Duodenal mucosa (tissue), 2 donors: ENCODE results near the gene CASP6.

ENCODE experiments used
- H3K27ac ChIP-seq: one replicate; pipeline ENCODE4 v1.7.0; 2013; ENCODE audit warnings: low read depth, low read length
- H3K27me3 ChIP-seq, 2 donors: one replicate each; pipeline ENCODE4 v1.7.0; 2013; ENCODE audit warnings: low read length in 2 of 2, control low read depth in 1 of 2; ENCODE audit not compliant: insufficient read depth in 2 of 2, control insufficient read depth in 1 of 2
- H3K36me3 ChIP-seq, 2 donors: one replicate each; pipeline ENCODE4 v1.7.0; 2013; ENCODE audit warnings: low read length in 2 of 2, control low read depth in 1 of 2; ENCODE audit not compliant: insufficient read depth in 2 of 2, control insufficient read depth in 1 of 2
- H3K4me1 ChIP-seq, 2 donors: one replicate each; pipeline ENCODE4 v1.7.0; 2013; ENCODE audit warnings: low read length in 2 of 2, control low read depth in 1 of 2; ENCODE audit not compliant: insufficient read depth in 2 of 2, control insufficient read depth in 1 of 2
- H3K4me3 ChIP-seq, 2 donors: one replicate each; pipeline ENCODE4 v1.7.0; 2013; ENCODE audit warnings: low read length in 2 of 2, low read depth in 1 of 2
- H3K9ac ChIP-seq, 2 donors: one replicate each; pipeline ENCODE4 v1.7.0; 2013; ENCODE audit warnings: low read length in 2 of 2, low read depth in 1 of 2
- H3K9me3 ChIP-seq, 2 donors: one replicate each; pipeline ENCODE4 v1.7.0; 2013; ENCODE audit warnings: low read length in 2 of 2, control low read depth in 1 of 2; ENCODE audit not compliant: control insufficient read depth in 1 of 2

Gene CASP6

DNA sequence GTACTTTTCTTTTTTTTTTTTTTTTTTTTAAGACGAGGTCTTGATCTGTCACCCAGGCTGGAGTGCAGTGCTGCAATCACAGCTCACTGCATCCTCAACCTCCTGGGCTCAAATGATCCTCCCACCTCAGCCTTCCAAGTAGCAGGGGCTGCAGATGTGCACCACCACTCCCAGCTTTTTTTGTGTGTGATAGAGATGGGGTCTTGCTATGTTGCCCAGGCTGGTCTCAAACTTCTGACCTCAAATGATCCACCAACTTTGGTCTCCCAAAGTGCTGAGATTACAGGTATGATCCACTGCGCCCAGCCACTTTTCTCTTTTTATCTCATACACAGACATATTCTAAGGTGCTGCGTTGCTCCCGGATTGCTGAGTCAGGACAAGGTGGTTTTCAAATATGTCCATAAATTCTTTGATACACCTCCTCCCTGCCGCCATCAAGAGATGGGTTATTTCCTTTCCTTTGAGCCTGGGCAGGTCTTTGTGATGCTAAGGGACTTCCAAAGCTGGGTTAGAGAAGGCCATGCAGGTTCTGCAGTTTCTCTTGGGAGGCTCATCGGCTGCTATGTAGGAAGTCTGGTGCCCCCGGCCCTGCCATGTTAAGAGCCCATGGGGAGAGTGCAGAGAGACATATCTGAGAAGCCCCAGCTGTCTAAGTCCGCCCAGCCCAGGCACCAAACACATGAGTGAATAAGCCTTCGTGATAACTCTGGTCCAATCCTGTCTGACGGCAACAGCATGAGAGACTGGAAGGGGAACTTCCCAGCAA lies 35.0 kb upstream of the CASP6 start:
- H3K9me3 ChIP-seq, result no peaks in the 10 kb centered on the region
- H3K4me3 ChIP-seq, result no peak overlapping the region
- peaks cover 7 to 10% of the 10 kb centered on the region in 2 donors for H3K4me1 ChIP-seq
- H3K9ac ChIP-seq, result no peak overlapping the region
- no peaks in the 10 kb centered on the region for H3K27me3 ChIP-seq
- no peaks in the 10 kb centered on the region for H3K36me3 ChIP-seq
- H3K27ac ChIP-seq, result no peak overlapping the region

DNA sequence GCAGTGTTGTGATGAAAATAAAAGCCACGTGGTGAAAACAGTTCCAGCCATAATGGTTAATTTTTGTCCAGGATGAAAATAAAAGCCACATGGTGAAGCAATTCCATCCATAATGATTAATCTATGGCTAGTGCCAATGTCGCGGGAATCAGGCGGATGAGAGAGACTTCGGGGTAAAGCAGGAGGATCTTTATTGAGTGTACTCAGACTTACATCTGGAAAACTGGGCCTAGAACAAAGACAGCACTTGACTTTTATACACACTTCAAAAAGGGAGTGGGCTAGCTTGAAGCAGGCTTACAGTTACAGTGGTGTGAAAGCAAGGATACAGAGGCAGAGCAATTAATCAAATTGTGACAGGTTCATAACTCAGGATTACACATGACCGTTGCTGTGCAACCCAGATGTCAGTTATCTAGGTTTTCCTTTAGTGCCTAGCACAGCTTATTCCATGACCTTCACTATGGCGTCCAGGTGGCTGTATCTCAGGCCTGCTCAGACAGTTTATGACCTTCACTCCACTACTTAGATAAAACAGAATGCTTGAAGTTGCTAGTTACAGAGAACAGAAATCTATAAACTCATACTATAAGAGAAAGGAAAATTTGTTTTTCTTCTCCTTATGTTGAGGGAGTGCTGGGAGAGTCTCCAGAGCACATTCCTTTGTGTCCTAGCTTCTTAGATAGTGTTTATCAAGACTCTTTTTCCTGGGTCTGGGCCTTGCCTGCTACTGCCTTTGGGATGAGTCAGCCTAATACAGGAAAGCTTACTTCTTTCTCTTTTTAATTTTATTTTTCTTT lies 32.5 kb upstream of the CASP6 start:
- Histone ChIP-seq H3K27ac (no peak overlapping the region), H3K36me3 (no peaks in the 10 kb centered on the region), H3K4me3 (peak overlapping the region in 1 of 2 donors; percentile 41), H3K9me3 (no peaks in the 10 kb centered on the region), H3K27me3 (no peaks in the 10 kb centered on the region), H3K4me1 (peaks cover 7 to 10% of the 10 kb centered on the region in 2 donors), H3K9ac (no peak overlapping the region)

DNA sequence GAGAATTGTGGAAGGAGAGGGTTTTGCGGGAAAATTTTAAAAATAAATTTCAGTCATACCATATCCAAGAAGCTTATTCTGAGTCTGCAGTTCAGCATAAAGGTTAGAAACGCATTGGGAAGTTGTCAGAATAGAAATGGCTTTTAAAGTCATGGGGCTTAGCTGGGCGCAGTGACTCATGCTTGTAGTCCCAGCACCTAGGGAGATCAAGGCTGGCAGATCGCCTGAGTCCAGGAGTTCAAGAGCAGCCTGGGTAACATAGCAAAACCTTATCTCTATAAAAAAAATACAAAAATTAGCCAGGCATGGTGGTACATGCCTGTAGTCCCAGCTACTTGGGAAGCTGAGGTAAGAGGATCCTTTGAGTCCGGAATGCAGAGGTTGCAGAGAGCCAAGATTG lies 30.5 kb upstream of the CASP6 start:
- Histone ChIP-seq H3K4me1 (peaks cover 14 to 17% of the 10 kb centered on the region in 2 donors), H3K9me3 (no peaks in the 10 kb centered on the region), H3K27me3 (no peaks in the 10 kb centered on the region), H3K9ac (no peak overlapping the region), H3K36me3 (no peaks in the 10 kb centered on the region), H3K27ac (no peak overlapping the region), H3K4me3 (no peak overlapping the region)

DNA sequence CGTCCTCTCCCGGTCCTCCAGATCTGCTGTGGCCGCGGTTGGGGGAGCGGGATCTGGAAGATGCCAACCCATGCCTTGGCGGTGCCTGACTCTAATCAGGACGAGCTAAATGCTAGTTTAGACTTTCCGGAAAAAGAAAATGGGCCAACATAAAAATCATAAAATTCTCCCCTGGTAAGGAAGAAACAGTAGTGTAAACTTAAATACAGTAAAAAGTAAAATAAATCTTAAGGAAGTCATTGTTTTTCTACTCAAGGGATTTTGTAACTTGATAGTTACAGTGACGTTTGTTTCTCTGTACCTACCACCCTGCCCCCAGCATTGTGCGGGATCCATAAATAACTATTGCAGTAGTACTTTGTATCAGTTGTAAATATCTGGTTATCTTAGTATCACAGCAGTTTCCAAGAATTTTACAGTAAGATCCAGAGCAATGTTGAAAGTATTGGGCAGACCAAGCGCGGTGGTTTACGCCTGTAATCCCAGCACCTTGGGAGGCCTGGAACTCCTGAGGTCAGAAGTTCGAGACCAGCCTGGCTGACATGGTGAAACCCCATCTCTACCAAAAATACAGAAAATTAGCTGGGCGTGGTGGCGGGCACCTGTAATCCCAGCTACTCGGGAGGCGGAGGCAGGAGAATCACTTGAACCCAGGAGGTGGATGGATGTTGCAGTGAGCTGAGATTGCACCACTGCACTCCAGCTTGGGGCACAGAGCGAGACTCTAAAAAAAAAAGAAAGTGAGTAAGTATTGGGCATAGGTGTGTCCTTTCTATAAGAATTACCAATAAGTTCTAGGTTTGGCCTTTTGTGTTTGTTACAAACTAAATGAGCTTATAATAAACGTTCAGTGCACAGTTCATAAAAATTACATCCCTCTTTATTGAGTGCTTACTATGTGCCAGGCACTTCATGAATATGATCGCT lies 27.6 kb upstream of the CASP6 start:
- Histone ChIP-seq H3K9me3 (no peaks in the 10 kb centered on the region), H3K4me1 (peaks cover 10 to 15% of the 10 kb centered on the region in 2 donors), H3K27me3 (no peaks in the 10 kb centered on the region), H3K4me3 (peak overlapping the region; percentile 89 to 91), H3K9ac (peak overlapping the region; percentile 90 to 94), H3K27ac (peak overlapping the region; percentile 76), H3K36me3 (no peaks in the 10 kb centered on the region)

DNA sequence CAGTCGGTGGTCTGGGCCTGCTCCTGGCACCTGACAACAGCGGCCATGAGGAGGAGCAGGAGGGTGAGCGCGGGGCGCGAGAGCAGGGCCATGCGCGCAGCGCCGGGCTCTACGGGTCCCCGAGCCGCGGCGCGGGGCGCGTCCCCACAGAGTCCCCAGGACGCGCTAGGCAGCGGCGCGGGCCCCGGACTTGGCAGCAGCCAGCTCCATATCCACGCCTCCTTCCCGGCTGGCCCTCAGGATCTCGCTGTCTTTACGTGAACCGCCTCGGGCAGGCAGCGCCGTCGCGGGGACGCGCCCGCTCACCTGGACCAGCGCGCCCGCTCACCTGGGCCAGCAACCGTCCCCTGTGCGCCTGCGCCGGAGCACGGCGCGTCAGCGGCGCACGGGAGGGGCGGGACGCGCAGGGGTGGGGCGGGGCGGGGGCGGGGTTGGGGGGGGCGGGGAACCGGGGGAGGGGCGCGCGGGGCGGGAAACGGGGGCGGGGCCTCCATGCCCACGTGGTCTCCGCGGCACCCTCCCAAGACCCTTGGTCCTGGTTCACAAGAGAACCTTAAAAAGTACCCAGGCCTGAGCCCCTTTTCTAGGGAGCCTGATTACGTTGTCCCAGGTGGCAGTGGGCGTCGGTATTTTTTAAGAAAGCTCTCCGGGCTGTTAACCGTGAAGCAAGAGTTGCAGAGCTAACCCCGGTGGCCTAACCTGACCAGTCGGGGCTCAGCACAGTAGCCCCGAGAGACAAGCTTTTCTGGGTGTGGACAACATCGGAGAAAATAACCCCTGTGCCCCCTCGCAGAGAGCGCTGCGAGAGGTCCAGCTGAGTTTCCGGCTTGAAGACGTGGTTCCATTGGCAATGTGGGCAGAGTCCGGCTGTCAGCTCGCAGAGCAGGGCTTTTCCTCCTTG lies 26.7 kb upstream of the CASP6 start, which contains the start of gene PLA2G12A:
Gene PLA2G12A, minus strand, starts transcription at position 353 of the 901 bp plus-strand sequence. Its CDS starts 261 bp downstream, at position 92.
- Histone ChIP-seq H3K9me3 (no peaks in the 10 kb centered on the region), H3K9ac (peak within 1 kb of the TSS; percentile 90 to 96), H3K36me3 (no peaks in the 10 kb centered on the region), H3K27ac (peak within 1 kb of the TSS; percentile 86), H3K4me3 (peak within 1 kb of the TSS; percentile 89 to 91), H3K27me3 (no peaks in the 10 kb centered on the region), H3K4me1 (peaks cover 10% of the 10 kb centered on the region in 2 donors)

DNA sequence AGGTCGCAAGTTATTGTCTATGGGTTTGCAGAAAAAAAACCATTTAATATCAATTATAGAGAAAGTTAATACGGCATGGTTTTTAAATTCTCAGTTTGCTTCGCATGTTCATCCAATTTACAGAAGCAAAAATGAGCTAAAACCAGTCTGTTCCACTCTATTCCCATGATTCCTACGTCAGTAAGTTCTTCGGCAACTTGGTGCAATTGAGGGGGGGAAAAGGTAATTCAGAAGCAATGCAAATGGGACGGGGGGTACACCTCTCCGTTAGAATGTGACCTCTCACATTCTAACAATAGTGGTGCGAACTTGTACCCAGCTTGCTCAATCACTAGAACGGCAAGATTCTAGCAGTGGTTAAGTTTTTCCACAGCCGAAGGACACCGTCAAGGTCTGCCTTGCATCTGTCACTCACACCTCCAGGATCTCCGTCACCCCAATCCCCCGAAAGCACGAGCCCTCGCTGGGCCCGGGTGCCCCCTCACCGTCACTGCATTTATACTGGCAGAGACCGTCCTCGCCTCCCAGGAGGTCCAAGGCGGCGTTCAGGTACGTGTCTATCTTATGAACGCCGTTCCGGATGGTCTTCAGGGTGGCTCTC lies 26.0 kb upstream of the CASP6 start:
- Histone ChIP-seq H3K9me3 (no peaks in the 10 kb centered on the region), H3K4me3 (peak overlapping the region; percentile 84 to 89), H3K9ac (peak overlapping the region; percentile 71 to 96), H3K4me1 (peaks cover 10% of the 10 kb centered on the region in 2 donors), H3K36me3 (no peaks in the 10 kb centered on the region), H3K27ac (peak overlapping the region; percentile 86), H3K27me3 (no peaks in the 10 kb centered on the region)

DNA sequence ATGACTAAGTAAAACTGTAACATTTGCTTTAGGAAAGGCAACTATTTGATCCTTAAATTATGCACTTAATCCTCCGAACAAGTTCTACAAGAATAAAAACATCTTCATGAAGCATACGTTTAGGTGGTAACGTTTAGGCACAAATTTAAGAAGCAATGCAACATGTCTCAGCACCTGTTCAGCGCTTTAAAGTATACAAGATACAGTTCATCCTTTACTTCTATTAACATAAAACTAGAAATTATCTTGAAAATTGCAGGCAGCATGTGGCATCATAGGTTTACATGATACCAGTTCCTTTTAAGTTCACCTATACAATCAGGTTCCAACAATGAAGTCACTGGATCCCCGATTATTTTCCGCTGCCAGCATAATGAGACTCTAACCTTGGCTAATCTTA lies 25.1 kb upstream of the CASP6 start:
- Histone ChIP-seq H3K27ac (no peak overlapping the region), H3K27me3 (no peaks in the 10 kb centered on the region), H3K9ac (no peak overlapping the region), H3K36me3 (no peaks in the 10 kb centered on the region), H3K4me3 (peak overlapping the region; percentile 84 to 89), H3K4me1 (peaks cover 10% of the 10 kb centered on the region in 2 donors), H3K9me3 (no peaks in the 10 kb centered on the region)

DNA sequence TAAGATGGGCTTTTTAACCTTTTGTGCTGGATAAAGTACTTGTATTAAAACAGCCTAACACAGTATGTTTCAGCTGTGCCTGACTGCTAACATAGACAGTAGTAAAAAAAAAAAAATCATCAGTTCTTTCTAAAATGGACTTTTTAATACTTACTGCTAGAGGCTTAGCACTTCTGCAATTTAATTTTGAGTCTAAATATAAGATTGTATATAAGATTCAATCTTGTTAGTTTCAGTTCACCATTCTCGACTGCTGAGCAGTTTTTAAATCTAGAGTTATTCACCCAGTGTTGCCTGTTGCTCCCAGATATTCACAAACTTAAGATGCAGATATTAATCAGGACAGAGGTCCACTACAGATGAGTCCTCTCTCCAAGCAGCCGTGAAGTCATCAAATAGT lies 19.9 kb upstream of the CASP6 start:
- Histone ChIP-seq H3K4me3 (no peak overlapping the region), H3K27me3 (no peaks in the 10 kb centered on the region), H3K36me3 (no peaks in the 10 kb centered on the region), H3K9me3 (no peaks in the 10 kb centered on the region), H3K4me1 (peaks cover 0 to 5% of the 10 kb centered on the region in 2 donors), H3K9ac (no peak overlapping the region), H3K27ac (no peak overlapping the region)

DNA sequence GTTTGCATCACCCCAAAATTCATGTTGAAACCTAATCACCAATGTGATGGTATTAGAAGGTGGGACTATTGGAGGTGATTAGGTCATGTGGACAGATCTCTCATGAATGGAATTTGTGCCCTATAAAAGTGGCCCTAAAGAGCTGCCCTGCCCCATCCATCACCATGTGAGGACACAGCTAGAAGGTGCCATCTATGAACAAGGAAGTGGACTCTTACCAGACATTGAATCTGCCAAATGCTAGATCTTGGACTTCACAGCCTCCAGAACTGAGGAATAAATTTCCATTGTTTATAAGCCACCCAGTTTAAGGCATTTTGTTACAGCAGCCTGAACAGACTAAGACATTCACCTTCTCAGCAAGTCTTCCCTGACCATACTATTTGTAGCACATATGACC lies 19.1 kb upstream of the CASP6 start:
- Histone ChIP-seq H3K9ac (no peak overlapping the region), H3K36me3 (peaks cover 0 to 2% of the 10 kb centered on the region in 2 donors), H3K27me3 (no peaks in the 10 kb centered on the region), H3K27ac (no peak overlapping the region), H3K9me3 (no peaks in the 10 kb centered on the region), H3K4me3 (no peak overlapping the region), H3K4me1 (no peaks in the 10 kb centered on the region)
